Type B pancreatic cell (in vitro differentiated cells): ENCODE measurements around the gene GALNT11. TPM values are rescaled to one million over a fixed set of nuclear protein-coding genes. Genes with fewer than 3 reads are reported as not detected.

Experiments used
- DNase-seq: peaks from one replicate; pipeline ENCODE4 v3.0.0; 2021; ENCODE audit warnings: mixed read lengths; ENCODE audit not compliant: unreplicated experiment; ENCODE audit errors: extremely low spot score
- H3K27ac Mint-ChIP-seq: 2 replicates; pipeline ENCODE4 v1.8.0; 2021; ENCODE audit warnings: mild to moderate bottlenecking, mixed read lengths
- H3K27me3 Mint-ChIP-seq: 2 replicates; pipeline ENCODE4 v1.8.0; 2021; ENCODE audit warnings: mixed read lengths
- H3K36me3 Mint-ChIP-seq: 2 replicates; pipeline ENCODE4 v1.8.0; 2021; ENCODE audit warnings: mixed read lengths
- H3K4me1 Mint-ChIP-seq: one replicate; pipeline ENCODE4 v1.8.0; 2021; ENCODE audit warnings: mixed read lengths; ENCODE audit not compliant: unreplicated experiment
- H3K4me3 Mint-ChIP-seq: 2 replicates; pipeline ENCODE4 v1.8.0; 2021; ENCODE audit warnings: mild to moderate bottlenecking, mixed read lengths
- H3K9me3 Mint-ChIP-seq: 2 replicates; pipeline ENCODE4 v1.8.0; 2021; ENCODE audit warnings: mixed read lengths
- total RNA-seq: library from RNA; stranded (reverse); gene quantifications from 2 replicates; pipeline ENCODE4 v1.2.1, GENCODE V29; 2021; ENCODE audit warnings: low replicate concordance
- TF ChIP-seq, protein P1 (sequence below): fragments of 200-600 bp; sonication (generic); conservative IDR thresholded peaks from 2 replicates; pipeline ENCODE4 v1.5.0; 2021; ENCODE audit warnings: antibody characterized with exemption, mild to moderate bottlenecking

GALNT11 gene
- total RNA-seq, 1 donor from 2014 or later, result 28.8 TPM

DNA sequence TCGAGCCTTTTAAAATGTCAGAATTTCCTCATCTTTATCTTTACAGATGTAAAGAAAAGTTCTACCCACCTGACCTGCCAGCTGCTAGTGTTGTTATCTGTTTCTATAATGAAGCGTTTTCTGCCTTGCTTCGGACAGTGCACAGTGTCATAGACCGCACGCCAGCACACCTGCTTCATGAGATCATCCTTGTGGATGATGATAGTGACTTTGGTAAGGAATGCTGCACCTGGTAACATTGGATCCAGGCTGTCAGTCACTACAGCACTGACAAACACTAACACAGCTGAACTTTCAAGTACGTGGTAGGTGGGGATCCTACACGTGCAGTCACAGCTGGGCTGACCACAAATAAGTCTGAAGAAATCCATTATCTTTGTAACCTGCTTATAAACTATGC, 77.6 kb downstream of the GALNT11 start:
- H3K27ac Mint-ChIP-seq, result no peak overlapping the region
- H3K4me3 Mint-ChIP-seq, result no peak overlapping the region
- no peaks in the 10 kb centered on the region for H3K27me3 Mint-ChIP-seq
- peaks cover 4% of the 10 kb centered on the region for H3K4me1 Mint-ChIP-seq
- H3K36me3 Mint-ChIP-seq, result peaks cover 27% of the 10 kb centered on the region
- no peak for DNase-seq
- H3K9me3 Mint-ChIP-seq, result no peaks in the 10 kb centered on the region
- TF ChIP-seq, protein P1, sequence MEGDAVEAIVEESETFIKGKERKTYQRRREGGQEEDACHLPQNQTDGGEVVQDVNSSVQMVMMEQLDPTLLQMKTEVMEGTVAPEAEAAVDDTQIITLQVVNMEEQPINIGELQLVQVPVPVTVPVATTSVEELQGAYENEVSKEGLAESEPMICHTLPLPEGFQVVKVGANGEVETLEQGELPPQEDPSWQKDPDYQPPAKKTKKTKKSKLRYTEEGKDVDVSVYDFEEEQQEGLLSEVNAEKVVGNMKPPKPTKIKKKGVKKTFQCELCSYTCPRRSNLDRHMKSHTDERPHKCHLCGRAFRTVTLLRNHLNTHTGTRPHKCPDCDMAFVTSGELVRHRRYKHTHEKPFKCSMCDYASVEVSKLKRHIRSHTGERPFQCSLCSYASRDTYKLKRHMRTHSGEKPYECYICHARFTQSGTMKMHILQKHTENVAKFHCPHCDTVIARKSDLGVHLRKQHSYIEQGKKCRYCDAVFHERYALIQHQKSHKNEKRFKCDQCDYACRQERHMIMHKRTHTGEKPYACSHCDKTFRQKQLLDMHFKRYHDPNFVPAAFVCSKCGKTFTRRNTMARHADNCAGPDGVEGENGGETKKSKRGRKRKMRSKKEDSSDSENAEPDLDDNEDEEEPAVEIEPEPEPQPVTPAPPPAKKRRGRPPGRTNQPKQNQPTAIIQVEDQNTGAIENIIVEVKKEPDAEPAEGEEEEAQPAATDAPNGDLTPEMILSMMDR, result no peak

- no peak for DNase-seq
- H3K9me3 Mint-ChIP-seq, result no peaks in the 10 kb centered on the region
- H3K27me3 Mint-ChIP-seq, result no peaks in the 10 kb centered on the region
- TF ChIP-seq, protein P1, result no peak
- peaks cover 24% of the 10 kb centered on the region for H3K36me3 Mint-ChIP-seq
- H3K27ac Mint-ChIP-seq, result no peak overlapping the region
- peaks cover 4% of the 10 kb centered on the region for H3K4me1 Mint-ChIP-seq
- H3K4me3 Mint-ChIP-seq, result no peak overlapping the region
These were observed 78.2 kb downstream of the GALNT11 start for GRCh38 chr7:152103691-152104090.

GRCh38 chr7:152105205-152105604, 79.7 kb downstream of the GALNT11 start:
- no peaks in the 10 kb centered on the region for H3K9me3 Mint-ChIP-seq
- H3K27me3 Mint-ChIP-seq, result no peaks in the 10 kb centered on the region

DNA sequence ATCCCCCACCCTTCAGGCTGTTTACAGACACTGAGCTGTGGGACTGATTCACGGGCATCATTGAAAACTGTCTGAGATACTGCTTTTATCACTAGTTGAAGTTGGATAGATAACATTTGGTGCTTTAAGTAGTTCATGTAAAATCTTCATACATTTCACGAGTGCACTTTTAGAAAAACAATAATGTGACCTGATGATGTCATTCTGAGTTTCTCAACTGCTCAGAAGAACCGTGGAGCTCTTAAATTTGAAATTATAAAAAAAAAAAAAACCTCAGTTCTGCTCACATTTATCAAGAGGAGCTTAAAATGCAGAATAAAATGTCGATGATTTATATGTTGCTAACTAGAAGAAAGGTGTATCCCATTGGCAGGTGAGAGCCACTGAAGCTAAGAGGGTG, 81.5 kb downstream of the GALNT11 start:
- H3K9me3 Mint-ChIP-seq, result no peaks in the 10 kb centered on the region
- H3K4me1 Mint-ChIP-seq, result no peaks in the 10 kb centered on the region
- no peak for DNase-seq
- peaks cover 28% of the 10 kb centered on the region for H3K36me3 Mint-ChIP-seq
- TF ChIP-seq, protein P1, result no peak
- no peaks in the 10 kb centered on the region for H3K27me3 Mint-ChIP-seq
- no peak overlapping the region for H3K4me3 Mint-ChIP-seq
- peak overlapping the region; percentile 39 for H3K27ac Mint-ChIP-seq

More at GRCh38 chr7:152105205-152105604, 79.7 kb downstream of the GALNT11 start:
- Mint-ChIP-seq H3K36me3 (peaks cover 33% of the 10 kb centered on the region), H3K4me1 (peaks cover 4% of the 10 kb centered on the region), H3K4me3 (no peak overlapping the region), H3K27ac (no peak overlapping the region)
- TF ChIP-seq, protein P1, result no peak
- DNase-seq, result no peak

GRCh38 chr7:152107945-152108344, 82.5 kb downstream of the GALNT11 start:
- Mint-ChIP-seq H3K4me1 (no peaks in the 10 kb centered on the region), H3K36me3 (peaks cover 28% of the 10 kb centered on the region), H3K27ac (no peak overlapping the region), H3K9me3 (no peaks in the 10 kb centered on the region), H3K27me3 (no peaks in the 10 kb centered on the region), H3K4me3 (no peak overlapping the region)
- TF ChIP-seq, protein P1, result no peak
- DNase-seq, result no peak

GRCh38 chr7:152108359-152108758, 82.9 kb downstream of the GALNT11 start:
- Mint-ChIP-seq H3K36me3 (peaks cover 33% of the 10 kb centered on the region), H3K9me3 (no peaks in the 10 kb centered on the region), H3K27ac (no peak overlapping the region), H3K4me3 (no peak overlapping the region), H3K27me3 (no peaks in the 10 kb centered on the region), H3K4me1 (no peaks in the 10 kb centered on the region)
- no peak for DNase-seq
- TF ChIP-seq, protein P1, result no peak
